Heart left ventricle (tissue), 16 donors: ENCODE data around the gene DAAM1. TPM values are rescaled to one million over a fixed set of nuclear protein-coding genes. Genes with fewer than 3 reads are reported as not detected.
A peak's percentile ranks its signal among the peaks of the same experiment; 100 is the strongest.

Source experiments
- ATAC-seq, 4 donors: fragments of 200-7000 bp; cut with Tn5 transposase; one replicate each; pipeline ENCODE4 v1.9.1; 2020 to 2022; ENCODE audit warnings: moderate library complexity in 4 of 4, mild to moderate bottlenecking in 3 of 4, moderate number of reproducible peaks in 1 of 4
- DNase-seq, 5 donors: peaks; one replicate each; pipeline ENCODE4 v3.0.0-alpha.2; 2020
- H3K27ac ChIP-seq, 12 donors: fragments of 200-600 bp; sonication (generic) in 4 of 12; one replicate each; pipeline versions ENCODE4 v1.5.0 to v1.8.0; 2016 to 2022; ENCODE audit warnings: mild to moderate bottlenecking in 2 of 12
- H3K27me3 ChIP-seq, 9 donors: fragments of 200-600 bp; sonication (generic) in 2 of 9; one replicate each; pipeline versions ENCODE4 v1.5.1 to v1.8.0; 2016 to 2022; ENCODE audit warnings: mild to moderate bottlenecking in 3 of 9
- H3K36me3 ChIP-seq, 9 donors: fragments of 200-600 bp; sonication (generic) in 2 of 9; one replicate each; pipeline versions ENCODE4 v1.5.0 to v1.8.0; 2018 to 2022; ENCODE audit warnings: mild to moderate bottlenecking in 2 of 9
- H3K4me1 ChIP-seq, 12 donors: fragments of 200-600 bp; sonication (generic) in 4 of 12; one replicate each; pipeline versions ENCODE4 v1.5.0 to v1.8.0; 2016 to 2022; ENCODE audit warnings: mild to moderate bottlenecking in 3 of 12
- H3K4me3 ChIP-seq, 12 donors: fragments of 200-600 bp; sonication (generic) in 4 of 12; one replicate each; pipeline versions ENCODE4 v1.5.0 to v1.8.0; 2017 to 2022; ENCODE audit warnings: mild to moderate bottlenecking in 9 of 12, moderate library complexity in 4 of 12
- H3K9me3 ChIP-seq, 12 donors: fragments of 200-600 bp; sonication (generic) in 4 of 12; one replicate each; pipeline versions ENCODE4 v1.5.0 to v1.8.0; 2016 to 2022; ENCODE audit warnings: mild to moderate bottlenecking in 1 of 12
- CTCF ChIP-seq, 12 donors: fragments of 200-600 bp; sonication (generic) in 4 of 12; IDR thresholded peaks; one replicate each; pipeline versions ENCODE4 v1.5.0 to v1.8.0; 2018 to 2022; ENCODE audit warnings: antibody characterized with exemption in 12 of 12, mild to moderate bottlenecking in 5 of 12
- POLR2A ChIP-seq, 2 donors: fragments of 450-650 bp; IDR thresholded peaks; one replicate each; pipeline ENCODE4 v1.6.1; 2017; ENCODE audit warnings: antibody characterized with exemption in 2 of 2, mild to moderate bottlenecking in 2 of 2, moderate library complexity in 2 of 2
- WGBS, 4 donors: extraction: QIAGEN DNeasy Blood & Tissue Kit in 2 of 4; methylation state at CpG; one replicate each; pipeline versions ENCODE4 v1.1.5 to v1.1.7; 2013 to 2018; 5-methylcytosine and 5-hydroxymethylcytosine counted together
- intact Hi-C, 10 donors: fragments of 100-400 bp; cut with DNase I; formaldehyde crosslinking; loops; one replicate each; pipeline versions ENCODE4 v1.11.1 to v1.14.2; 2022
- polyA plus RNA-seq, 2 donors: library from polyadenylated mRNA; stranded (reverse); fragments of 200-250 nt; gene quantifications; one replicate each; pipeline ENCODE4 v1.2.3, GENCODE V29; 2013
- total RNA-seq, 9 donors: library from RNA; depleted of rRNA in 2 of 9; stranded (reverse); fragments of >200 nt in 2 of 9; fragmentation: NEBNext Ultra II Directional in 3 of 9; extraction: Animal tissue kit (Norgen Biotek cat#: 25700) in 3 of 9; gene quantifications; one replicate each; pipeline versions ENCODE4 v1.1.0 to v1.2.4, GENCODE V29; 2016 to 2023
- donor health status: ischemic (EF 13 %, LVEDD 7.1; RV severe dilation, severe dysfunction).
- donor health status: healthy with polysubstance abuse.
- donor health status: DM: no; HTN: yes; CAD: no.
- donor health status: DM: no; HTN: no; CAD: no.
- donor health status: ischemic (EF 25% LVEDD 6.9; RV normal size, moderate dysfunction).
- donor health status: ischemic (EF 25% LVEDD 5.7; RV mildly dilated, moderate dysfunction).
- donor health status: healthy.
- donor health status: DM: yes; HTN: yes; CAD: no.
- donor health status: ischemic (EF 35%, LVEDD 5.7; RV mildly dilated, moderate dysfunction).
- donor health status: nonischemic (EF 11% LVEDD 7.7; RV severe dilation, severe dysfunction).
- donor health status: DM: yes; HTN: yes; CAD: no.
- donor health status: PGD.
- donor health status: ischemic (EF 29% LVEDD 5.4; RV normal size, mild dysfunction).
- donor health status: nonischemic (EF 23%, LVEDD 6.1; RV moderate dilation, normal function).

Gene DAAM1
- total and polyA plus RNA-seq, 11 donors = 18.2 to 92.6 (median 67.2) TPM

GRCh38 chr14:59249029-59249428 is 60.6 kb downstream of the DAAM1 start:
- TF ChIP-seq CTCF (IDR thresholded peaks at IDR 0.05) (no peak), POLR2A (IDR thresholded peaks at IDR 0.05) (no peak)
- Histone ChIP-seq H3K27ac (peak overlapping the region in 3 of 12 donors; percentile 2 to 24 (median 11)), H3K27me3 (no peaks in the 10 kb centered on the region), H3K4me1 (peaks cover 11 to 62% (median 51%) of the 10 kb centered on the region in 12 donors), H3K36me3 (no peaks in the 10 kb centered on the region), H3K4me3 (no peak overlapping the region), H3K9me3 (no peaks in the 10 kb centered on the region)
- ATAC-seq (peak in 1 of 4 donors; percentile 18), DNase-seq (no peak)
- 80 to 90% (median 84%) methylated on average over 7 of the region's 7 CpGs for WGBS, 4 donors
- intact Hi-C loops = loop anchor here in 2 of 10 donors (10.0 kb wide), 1 partner anchor 54 kb away; no protein-coding TSS in a partner anchor

GRCh38 chr14:59251811-59252771 is 63.6 kb downstream of the DAAM1 start:
- Histone ChIP-seq H3K4me3 (no peak overlapping the region), H3K9me3 (no peaks in the 10 kb centered on the region), H3K4me1 (peaks cover 23 to 89% (median 74%) of the 10 kb centered on the region in 12 donors), H3K27ac (peak overlapping the region in 7 of 12 donors; percentile 82 to 90 (median 86)), H3K36me3 (no peaks in the 10 kb centered on the region), H3K27me3 (no peaks in the 10 kb centered on the region)
- DNase-seq (no peak), ATAC-seq (no peak)
- intact Hi-C loops = loop anchor here in 5 of 10 donors (2.0 to 10.0 kb wide), 5 partner anchors 57 to 173 kb away; partner anchors contain the start of gene DAAM1 (in 1 of the 5)
- 47 to 57% (median 52%) methylated on average over 5 of the region's 5 CpGs for WGBS, 4 donors
- TF ChIP-seq POLR2A (IDR thresholded peaks at IDR 0.05) (no peak), CTCF (IDR thresholded peaks at IDR 0.05) (no peak)

GRCh38 chr14:59252772-59253500 is 64.5 kb downstream of the DAAM1 start:
- no peak for ATAC-seq
- peak overlapping the region; percentile 72 to 93 (median 86) for H3K27ac ChIP-seq
- no peak for DNase-seq
- no peaks in the 10 kb centered on the region for H3K36me3 ChIP-seq
- 72 to 76% (median 74%) methylated on average over 5 of the region's 5 CpGs for WGBS, 4 donors
- H3K4me3 ChIP-seq = no peak overlapping the region
- no peaks in the 10 kb centered on the region for H3K27me3 ChIP-seq
- no peaks in the 10 kb centered on the region for H3K9me3 ChIP-seq
- peaks cover 21 to 85% (median 69%) of the 10 kb centered on the region in 12 donors for H3K4me1 ChIP-seq
- TF ChIP-seq CTCF (IDR thresholded peaks at IDR 0.05) (no peak), POLR2A (IDR thresholded peaks at IDR 0.05) (no peak)
- intact Hi-C loops = loop anchor here in 4 of 10 donors (5.0 to 10.0 kb wide), 4 partner anchors 58 to 172 kb away; no protein-coding TSS in a partner anchor
